ENCODE results near the gene GNAZ.
A peak's percentile ranks its signal among the peaks of the same experiment; 100 is the strongest.
"Not testable (repeated sequence)": the region's sequence is repeated elsewhere in the genome, so short reads cannot be mapped to it uniquely, and the experiment has no call there.

Gene GNAZ

GRCh38 chr22:23070418-23071229 lies at the start of gene GNAZ:
Gene GNAZ (plus strand): TSS chr22:23070519. CDS start chr22:23095696, 25,177 bp downstream.
- peak; percentile 41 for DNase-seq

- no peak for DNase-seq
Measured at GRCh38 chr22:23020659-23021293, 49.5 kb upstream of the GNAZ start.

- DNase-seq, result not testable (repeated sequence)
Measured at GRCh38 chr22:23021660-23022353, 48.5 kb upstream of the GNAZ start.

DNA sequence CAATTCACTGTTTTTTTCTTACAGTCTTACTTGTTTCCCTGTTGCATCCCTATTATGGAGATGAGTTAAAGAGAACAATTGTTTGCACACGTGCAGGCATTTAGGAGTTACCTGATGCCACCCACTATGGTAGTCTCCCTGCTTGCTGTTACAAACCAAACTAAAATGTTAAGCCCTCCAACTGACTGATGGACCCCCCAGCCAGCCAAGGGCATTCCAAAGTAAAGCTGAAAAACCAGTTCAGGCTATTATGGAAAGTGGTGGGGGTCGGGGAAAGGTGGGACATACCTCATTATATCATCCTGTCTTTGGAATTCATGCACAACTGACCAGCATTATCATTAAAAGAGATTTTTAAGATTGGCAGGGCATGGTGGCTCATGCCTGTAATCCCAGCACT lies 47.0 kb upstream of the GNAZ start:
- no peak for DNase-seq

DNA sequence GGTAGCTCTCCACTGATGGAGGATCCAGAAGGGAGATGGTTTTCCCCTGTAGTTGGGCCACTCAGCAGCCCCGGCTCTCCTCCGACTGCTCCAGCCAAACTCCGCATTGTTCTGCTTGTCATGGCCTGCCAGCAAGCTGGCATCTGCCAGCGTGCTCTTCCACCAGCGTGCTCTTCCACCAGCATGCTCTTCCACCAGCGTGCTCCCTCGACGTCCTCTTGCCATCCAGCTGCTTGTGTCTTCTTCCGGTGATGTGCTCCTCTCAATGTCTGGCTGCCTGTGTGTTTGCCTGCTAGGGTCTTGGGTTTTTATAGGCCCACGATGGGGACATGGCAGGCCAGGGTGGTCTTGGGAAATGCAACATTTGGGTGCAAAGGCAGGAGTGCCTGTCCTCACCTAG lies 43.5 kb upstream of the GNAZ start:
- DNase-seq, result no peak

GRCh38 chr22:23027849-23028248 lies 42.5 kb upstream of the GNAZ start:
- DNase-seq, result not testable (repeated sequence)

DNA sequence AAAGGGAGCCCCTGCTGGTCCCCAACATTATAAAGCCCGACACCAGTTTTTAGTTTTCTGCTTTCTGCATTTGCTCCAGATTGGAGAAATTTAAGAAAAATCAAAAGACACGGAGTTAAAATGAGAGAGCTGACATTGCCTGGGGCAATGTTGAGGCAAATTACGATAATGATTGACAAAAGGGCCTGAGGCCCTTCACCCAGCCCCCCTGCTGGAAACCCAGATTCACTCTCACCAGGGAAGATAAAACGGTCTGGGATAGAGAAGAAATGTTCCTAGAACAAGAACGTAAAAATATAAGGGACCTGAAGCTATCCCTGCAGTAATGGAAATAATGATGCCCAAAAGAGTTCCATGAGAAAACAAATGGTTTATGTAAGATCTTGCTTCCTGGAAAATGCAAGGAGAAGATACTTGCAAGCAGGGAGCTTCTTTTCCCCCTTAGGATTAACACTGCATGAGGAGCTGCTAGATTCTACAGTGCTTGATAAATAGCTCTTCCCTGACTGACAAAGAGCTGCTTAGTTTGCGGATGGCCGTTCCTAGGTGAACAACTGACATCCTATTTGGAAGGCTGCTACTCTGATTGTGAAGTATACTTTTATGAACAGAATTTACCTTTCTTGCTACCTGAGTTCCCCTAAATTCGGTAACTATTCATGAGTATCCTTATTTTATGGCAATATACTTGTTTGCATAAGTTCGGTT lies 40.6 kb upstream of the GNAZ start:
- no peak for DNase-seq

DNA sequence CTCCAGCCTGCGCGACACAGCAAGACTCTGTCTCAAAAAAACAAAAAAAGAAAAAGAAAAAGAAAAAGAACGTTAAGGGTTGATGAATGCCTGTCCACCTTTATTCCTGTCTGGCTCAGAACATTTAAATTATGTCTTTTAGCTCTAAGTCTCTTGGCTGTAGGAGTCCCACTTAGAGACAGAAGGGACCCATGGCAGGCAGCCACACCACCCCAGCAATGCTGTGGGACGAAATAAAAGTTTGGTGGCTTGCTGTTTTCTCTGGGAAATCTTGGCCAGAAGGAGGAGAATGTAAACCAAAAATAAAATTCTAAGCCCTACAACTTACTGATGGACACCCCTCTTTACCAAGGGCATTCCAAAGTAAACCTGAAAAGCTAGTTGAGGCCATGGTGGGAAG lies 38.9 kb upstream of the GNAZ start:
- DNase-seq, result no peak

DNA sequence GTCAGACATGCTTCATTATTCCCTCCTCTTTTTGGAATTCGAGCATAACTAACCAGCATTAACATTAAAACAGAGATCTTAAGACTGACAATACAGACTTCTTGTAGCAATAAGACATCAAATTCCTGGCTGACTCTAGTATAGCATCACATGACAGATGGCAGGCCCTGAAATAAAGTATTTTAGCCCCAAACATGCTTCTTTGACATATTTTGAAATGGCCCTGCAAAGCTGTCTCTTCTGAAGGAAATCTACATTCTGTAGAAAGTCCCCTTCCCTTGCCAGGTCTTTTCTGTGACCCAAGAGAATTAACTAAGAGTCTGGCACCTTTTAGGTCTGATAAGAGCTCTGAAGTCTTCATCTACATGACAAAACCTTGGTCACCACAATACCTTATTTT lies 38.5 kb upstream of the GNAZ start:
- DNase-seq, result no peak

DNA sequence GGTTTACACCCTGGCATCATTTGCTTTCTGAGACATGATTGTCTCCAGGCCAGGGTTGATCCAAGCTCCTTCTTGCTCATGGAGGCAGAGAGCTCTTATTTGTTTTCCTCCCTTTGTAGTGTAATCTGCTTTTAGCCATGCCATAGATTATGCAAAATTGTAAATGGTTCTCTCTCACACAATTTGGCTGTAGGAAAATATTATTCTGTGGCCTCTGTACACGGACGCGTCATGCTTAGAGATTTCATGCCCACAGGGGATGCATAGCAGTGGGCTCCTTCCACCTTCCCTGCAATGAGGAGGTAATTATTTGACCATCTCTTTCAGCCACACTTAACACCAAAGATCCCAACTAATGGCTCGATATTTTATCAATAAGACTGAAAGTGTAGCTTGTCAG lies 37.7 kb upstream of the GNAZ start:
- DNase-seq, result no peak

DNA sequence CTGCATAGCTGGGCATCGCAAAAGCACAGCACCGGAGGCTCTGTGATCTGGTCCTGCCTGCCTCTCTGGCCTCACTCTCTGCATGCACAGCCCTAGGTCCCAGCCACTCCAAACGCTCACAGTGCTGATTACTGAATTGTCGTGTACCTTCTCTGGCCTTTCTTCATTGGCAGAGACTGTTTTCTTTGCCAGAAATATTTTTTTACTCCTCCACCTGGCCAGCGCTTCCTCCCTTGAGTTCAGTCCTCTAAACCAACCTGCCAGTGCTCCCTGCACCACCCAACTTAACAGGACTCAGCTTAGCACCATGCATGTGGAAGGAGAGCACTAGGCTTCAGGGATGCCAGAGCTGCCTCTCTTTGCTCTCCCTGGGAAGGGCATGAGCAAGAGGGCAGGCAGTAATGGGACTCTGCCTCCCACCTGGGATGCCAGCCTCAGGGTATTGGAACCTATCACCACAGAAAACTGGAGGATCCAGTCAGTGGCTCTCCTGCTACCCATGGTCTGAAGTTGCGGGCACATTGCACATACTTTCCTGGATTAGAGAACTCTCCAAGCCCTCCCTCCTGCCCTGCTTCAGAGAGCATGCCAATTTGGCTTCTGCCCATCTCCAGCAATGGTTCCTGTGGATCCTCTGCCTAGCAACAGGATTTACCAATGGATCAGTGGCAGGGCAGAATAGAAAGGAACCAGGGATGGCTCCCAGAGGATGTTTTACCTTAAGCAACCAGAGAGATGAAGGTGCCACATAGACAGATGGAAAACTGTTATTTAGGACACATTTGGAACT lies 37.0 kb upstream of the GNAZ start:
- DNase-seq, result no peak

DNA sequence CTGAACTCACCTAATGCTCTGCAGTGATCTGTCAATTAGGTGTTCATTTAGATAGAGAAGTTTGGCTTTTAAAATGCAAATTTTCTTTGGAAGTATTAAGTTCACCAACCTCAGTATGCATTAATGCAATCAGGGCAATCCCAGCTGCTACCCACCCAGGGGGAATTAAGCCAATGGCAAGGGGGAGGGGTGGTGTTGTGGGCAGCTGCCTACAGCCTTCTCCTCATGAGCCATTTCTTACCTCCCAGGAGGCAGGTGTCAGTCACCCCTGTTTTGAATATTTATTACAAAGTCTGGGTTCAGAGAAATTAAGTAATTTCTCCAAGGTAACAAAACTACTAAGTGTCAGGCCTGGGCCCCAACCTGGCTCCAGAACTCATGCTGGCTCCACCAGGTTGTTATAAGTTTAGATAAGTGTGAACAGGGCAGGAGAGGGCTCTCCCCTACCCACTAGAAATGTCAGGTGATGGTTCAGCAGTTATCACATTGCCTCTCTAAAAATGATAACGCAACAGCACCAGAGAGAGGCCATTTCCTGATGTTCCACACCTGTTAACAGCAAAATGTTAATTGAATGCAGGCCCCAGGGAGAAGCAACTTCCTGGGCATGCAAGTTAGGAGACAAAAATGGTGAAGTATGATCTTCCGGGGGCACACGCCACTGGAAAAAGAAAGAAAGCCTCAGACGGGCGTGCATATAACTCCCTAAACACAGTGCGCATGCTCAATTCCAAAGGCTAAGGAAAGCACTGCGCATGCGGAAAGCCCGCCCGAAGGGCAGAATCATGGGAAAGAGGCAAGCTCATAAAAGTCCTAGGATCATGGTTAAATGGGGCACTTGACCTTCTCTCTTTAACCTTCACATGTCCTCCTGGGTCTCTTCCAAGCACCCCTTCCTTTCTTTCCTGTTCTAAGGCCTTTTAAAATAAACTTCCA lies 35.4 kb upstream of the GNAZ start:
- no peak for DNase-seq

- DNase-seq, result no peak
Measured at GRCh38 chr22:23035557-23036277, 34.6 kb upstream of the GNAZ start.

GRCh38 chr22:23036684-23037428 lies 33.5 kb upstream of the GNAZ start:
- DNase-seq, result peak; percentile 84

- DNase-seq, result no peak
Measured at GRCh38 chr22:23037429-23038333, 32.6 kb upstream of the GNAZ start.

- no peak for DNase-seq
Measured at GRCh38 chr22:23038334-23038642, 32.0 kb upstream of the GNAZ start.

DNA sequence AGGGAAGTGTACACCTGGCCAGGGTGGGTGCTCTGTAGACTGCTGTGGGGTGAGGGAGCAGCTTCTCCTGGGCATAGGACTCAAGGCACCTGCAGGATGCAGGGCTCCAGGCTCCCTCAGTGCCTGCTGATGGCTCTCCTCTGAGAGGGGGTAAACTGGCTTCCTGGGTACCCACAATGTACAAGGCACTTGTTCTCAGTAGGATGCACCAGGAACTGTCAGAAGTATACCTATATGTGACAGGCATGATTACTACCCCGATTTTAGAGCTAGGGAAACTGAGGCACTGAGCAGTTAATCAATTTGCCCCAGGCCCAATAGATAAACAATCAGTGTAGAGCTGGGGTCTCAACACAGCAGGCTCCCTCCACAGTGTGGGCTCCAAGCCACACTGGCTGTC lies 31.4 kb upstream of the GNAZ start:
- DNase-seq, result no peak

- no peak for DNase-seq
Measured at GRCh38 chr22:23042179-23042578, 28.1 kb upstream of the GNAZ start.

GRCh38 chr22:23044570-23044969 lies 25.7 kb upstream of the GNAZ start:
- no peak for DNase-seq

Measured in EL (cell line).